Measurements from ENCODE around the gene CCNC.

The CCNC gene

DNA sequence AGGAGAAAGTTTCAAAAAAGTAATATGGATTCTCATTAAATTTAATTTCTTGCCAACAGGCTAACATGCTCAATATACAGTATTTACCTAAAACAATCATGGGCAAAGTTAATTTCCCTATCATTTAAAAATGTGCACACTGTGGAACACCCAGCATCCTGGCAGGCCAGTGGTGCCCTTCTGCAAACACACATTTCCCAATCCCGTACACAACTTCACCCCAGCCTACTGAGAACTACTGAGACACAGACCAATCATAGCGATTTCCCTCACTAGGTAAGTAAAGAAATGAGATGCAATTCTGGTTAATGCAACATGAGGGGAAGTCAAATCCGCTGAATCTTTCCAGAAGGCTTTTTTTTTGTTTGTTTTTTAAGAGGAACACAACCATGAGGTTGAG, 60.8 kb downstream of the CCNC start:
- TF ChIP-seq, protein P1, sequence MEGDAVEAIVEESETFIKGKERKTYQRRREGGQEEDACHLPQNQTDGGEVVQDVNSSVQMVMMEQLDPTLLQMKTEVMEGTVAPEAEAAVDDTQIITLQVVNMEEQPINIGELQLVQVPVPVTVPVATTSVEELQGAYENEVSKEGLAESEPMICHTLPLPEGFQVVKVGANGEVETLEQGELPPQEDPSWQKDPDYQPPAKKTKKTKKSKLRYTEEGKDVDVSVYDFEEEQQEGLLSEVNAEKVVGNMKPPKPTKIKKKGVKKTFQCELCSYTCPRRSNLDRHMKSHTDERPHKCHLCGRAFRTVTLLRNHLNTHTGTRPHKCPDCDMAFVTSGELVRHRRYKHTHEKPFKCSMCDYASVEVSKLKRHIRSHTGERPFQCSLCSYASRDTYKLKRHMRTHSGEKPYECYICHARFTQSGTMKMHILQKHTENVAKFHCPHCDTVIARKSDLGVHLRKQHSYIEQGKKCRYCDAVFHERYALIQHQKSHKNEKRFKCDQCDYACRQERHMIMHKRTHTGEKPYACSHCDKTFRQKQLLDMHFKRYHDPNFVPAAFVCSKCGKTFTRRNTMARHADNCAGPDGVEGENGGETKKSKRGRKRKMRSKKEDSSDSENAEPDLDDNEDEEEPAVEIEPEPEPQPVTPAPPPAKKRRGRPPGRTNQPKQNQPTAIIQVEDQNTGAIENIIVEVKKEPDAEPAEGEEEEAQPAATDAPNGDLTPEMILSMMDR (IDR thresholded peaks at IDR 0.05; ENCODE audit: low read depth, low read length, missing control alignments), result no peak
- no peak overlapping the region for H3K4me3 ChIP-seq (ENCODE audit: low read depth, low read length)
- no peak for DNase-seq (ENCODE audit: low read depth)

DNA sequence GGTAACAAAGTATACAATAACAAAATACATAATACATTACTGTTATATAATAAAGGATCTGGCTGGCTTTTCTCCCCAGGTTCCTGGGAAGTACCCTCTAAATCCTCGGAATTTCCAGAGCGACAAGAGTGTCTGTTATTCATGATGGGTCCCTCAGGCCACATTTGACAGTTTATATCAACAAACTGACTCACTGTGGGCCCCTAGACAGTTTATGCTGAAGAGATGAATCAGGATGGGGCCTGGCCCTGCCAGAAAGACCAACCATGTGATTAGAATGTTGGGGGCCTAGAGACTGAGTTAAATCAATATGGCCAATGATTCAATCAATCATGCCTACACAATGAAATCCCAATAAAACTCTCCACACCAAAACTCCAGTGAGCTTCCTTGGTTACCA, 66.7 kb downstream of the CCNC start:
- TF ChIP-seq, protein P1 (IDR thresholded peaks at IDR 0.05; ENCODE audit: low read depth, low read length, missing control alignments), result no peak
- no peak for DNase-seq (ENCODE audit: low read depth)
- no peak overlapping the region for H3K4me3 ChIP-seq (ENCODE audit: low read depth, low read length)

DNA sequence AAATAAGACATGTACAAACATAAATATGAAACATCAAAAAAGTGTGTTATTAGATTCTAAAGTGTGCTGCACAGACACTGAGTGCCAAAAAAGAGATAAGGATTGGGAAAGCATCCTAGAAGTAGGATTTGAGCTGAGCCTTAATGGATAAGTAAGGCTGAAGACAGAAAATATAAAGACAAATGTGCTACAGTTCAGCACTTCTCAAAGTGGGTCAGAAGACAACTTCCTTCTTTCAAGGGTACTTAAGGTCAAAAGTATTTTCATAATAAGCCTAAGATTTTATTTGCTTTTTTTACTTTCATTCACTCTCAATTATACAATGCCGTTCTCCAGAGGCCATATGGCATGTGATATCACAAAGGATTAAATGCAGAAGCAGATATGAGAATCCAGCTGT, 70.0 kb downstream of the CCNC start:
- no peak overlapping the region for H3K4me3 ChIP-seq (ENCODE audit: low read depth, low read length)
- TF ChIP-seq, protein P1 (IDR thresholded peaks at IDR 0.05; ENCODE audit: low read depth, low read length, missing control alignments), result no peak
- DNase-seq (ENCODE audit: low read depth), result no peak

DNA sequence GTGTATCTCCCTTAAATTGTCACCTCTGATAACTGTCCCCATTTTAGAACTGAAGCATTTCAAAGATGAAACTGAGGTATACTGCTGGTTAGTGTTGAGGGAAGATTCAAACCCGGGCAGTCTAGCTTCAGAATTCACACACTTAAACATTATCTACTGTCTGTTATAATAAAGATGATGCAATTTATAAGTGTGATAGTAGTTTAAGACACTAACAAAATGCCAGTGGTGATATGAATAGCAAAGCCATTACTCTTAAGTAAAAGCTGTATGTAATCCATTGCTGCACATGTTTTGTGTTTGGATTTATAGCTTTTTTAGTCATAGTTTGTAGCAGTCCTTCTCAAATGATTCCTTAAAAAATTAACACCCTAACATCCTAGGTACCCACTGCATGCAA, 73.0 kb downstream of the CCNC start:
- TF ChIP-seq, protein P1 (IDR thresholded peaks at IDR 0.05; ENCODE audit: low read depth, low read length, missing control alignments), result no peak
- no peak for DNase-seq (ENCODE audit: low read depth)

More for the DNA sequence above, 73.0 kb downstream of the CCNC start:
- H3K4me3 ChIP-seq (ENCODE audit: low read depth, low read length), result no peak overlapping the region
